ENCODE results near the gene KDM2B.

GRCh38 chr12:121390856-121391255 is 190.0 kb downstream of the KDM2B start:
- TF ChIP-seq CTCF (IDR thresholded peaks at IDR 0.05; ENCODE audit: poor library complexity, severe bottlenecking) (no peak), TAF1 (IDR thresholded peaks at IDR 0.05; ENCODE audit: low read depth) (no peak), EZH2 (IDR thresholded peaks at IDR 0.05; ENCODE audit: borderline replicate concordance, insufficient read depth, low read length, poor library complexity, severe bottlenecking) (no peak)
